ENCODE data around the gene RABGAP1L.

RABGAP1L gene

DNA sequence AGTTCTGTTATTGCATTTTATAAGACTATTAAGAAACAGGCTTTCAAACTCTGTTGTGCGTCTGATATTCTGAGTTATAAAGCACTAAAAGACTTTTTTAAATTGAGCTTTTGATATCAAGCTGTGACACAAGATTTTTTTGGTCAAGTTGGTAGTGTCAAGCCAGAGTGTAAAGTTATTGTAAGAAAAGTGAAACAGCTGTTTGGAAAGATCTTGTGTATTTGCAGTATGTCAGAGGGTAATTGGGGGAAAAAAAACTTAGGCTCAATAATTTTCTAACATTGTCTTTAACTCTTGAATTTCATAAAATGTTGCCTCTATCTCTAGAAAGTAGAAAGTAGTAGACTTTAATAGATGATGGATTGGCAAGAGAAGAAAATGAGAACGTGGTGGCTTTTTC is 844.2 kb downstream of the RABGAP1L start:
- DNase-seq (ENCODE audit: insufficient read length, low spot score): no peak
- TF ChIP-seq, protein P1, sequence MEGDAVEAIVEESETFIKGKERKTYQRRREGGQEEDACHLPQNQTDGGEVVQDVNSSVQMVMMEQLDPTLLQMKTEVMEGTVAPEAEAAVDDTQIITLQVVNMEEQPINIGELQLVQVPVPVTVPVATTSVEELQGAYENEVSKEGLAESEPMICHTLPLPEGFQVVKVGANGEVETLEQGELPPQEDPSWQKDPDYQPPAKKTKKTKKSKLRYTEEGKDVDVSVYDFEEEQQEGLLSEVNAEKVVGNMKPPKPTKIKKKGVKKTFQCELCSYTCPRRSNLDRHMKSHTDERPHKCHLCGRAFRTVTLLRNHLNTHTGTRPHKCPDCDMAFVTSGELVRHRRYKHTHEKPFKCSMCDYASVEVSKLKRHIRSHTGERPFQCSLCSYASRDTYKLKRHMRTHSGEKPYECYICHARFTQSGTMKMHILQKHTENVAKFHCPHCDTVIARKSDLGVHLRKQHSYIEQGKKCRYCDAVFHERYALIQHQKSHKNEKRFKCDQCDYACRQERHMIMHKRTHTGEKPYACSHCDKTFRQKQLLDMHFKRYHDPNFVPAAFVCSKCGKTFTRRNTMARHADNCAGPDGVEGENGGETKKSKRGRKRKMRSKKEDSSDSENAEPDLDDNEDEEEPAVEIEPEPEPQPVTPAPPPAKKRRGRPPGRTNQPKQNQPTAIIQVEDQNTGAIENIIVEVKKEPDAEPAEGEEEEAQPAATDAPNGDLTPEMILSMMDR (IDR thresholded peaks at IDR 0.05; ENCODE audit: insufficient read depth, missing control alignments): no peak
- no peak for FAIRE-seq

- FAIRE-seq: peak; percentile 16
- TF ChIP-seq, protein P1 (IDR thresholded peaks at IDR 0.05; ENCODE audit: insufficient read depth, missing control alignments): no peak
- DNase-seq (ENCODE audit: insufficient read length, low spot score): no peak
Measured at GRCh38 chr1:175005085-175005783, 845.9 kb downstream of the RABGAP1L start.

DNA sequence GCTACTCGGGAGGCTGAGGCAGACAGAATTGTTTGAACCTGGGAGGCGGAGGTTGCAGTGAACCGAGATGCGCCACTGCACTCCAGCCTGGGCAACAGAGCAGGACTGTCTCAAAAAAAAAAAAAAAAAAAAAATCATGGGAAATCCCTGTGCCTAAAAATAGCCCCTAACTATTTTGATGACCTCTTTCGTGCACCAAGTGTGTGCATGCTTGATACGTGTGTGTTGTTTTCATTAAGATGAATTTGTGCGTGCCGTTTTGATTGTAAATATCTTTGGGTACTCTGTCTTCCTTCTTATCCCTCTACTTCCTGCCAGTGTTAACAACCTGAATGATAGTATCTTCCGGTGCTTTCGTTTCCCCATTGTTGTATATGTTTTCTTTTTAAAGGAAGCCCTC is 850.2 kb downstream of the RABGAP1L start:
- TF ChIP-seq, protein P1 (IDR thresholded peaks at IDR 0.05; ENCODE audit: insufficient read depth, missing control alignments): no peak
- no peak for DNase-seq (ENCODE audit: insufficient read length, low spot score)
- peak; percentile 86 for FAIRE-seq

- DNase-seq (ENCODE audit: insufficient read length, low spot score) (no peak), FAIRE-seq (no peak)
- TF ChIP-seq, protein P1 (IDR thresholded peaks at IDR 0.05; ENCODE audit: insufficient read depth, missing control alignments): no peak
Measured at GRCh38 chr1:175013445-175013844, 854.1 kb downstream of the RABGAP1L start.

DNA sequence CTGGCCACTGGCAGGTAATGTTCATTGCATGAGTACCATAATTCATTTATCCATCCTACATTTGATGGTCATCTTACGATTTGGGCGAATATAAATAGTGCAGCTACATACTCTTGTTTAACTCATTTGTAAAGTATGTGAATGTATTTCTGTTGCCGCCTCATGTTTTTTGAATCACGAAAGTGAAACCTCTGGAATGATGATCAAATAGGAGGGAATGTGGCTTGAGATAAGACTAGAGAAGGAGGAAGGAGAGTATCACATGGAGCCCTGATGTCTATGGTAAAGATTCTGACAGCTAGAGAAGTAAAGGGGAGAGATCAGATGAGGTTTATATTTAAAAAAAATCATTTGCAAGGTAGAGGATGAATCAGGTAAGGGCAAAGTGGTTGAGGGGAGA is 855.9 kb downstream of the RABGAP1L start:
- TF ChIP-seq, protein P1 (IDR thresholded peaks at IDR 0.05; ENCODE audit: insufficient read depth, missing control alignments): no peak
- FAIRE-seq (no peak), DNase-seq (ENCODE audit: insufficient read length, low spot score) (no peak)

GRCh38 chr1:175019524-175019923 is 860.2 kb downstream of the RABGAP1L start:
- no peak for FAIRE-seq

More at GRCh38 chr1:175019524-175019923, 860.2 kb downstream of the RABGAP1L start:
- DNase-seq (ENCODE audit: insufficient read length, low spot score): no peak
- TF ChIP-seq, protein P1 (IDR thresholded peaks at IDR 0.05; ENCODE audit: insufficient read depth, missing control alignments): no peak
